H7 (cell line): ENCODE measurements around the gene TLX3. TPM values are rescaled to one million over a fixed set of nuclear protein-coding genes. Genes with fewer than 3 reads are reported as not detected.

Source experiments
- DNase-seq: peaks from one replicate; pipeline ENCODE4 v3.0.0; 2012
- H3K27me3 ChIP-seq: 2 replicates; pipeline ENCODE4 v1.6.0; 2011; ENCODE audit warnings: mild to moderate bottlenecking, low read length; ENCODE audit not compliant: control insufficient read depth, insufficient read depth
- H3K36me3 ChIP-seq: replicated peaks from 2 replicates; pipeline ENCODE4 v1.5.1; 2011; ENCODE audit warnings: low read length; ENCODE audit not compliant: control insufficient read depth, insufficient read depth
- H3K4me3 ChIP-seq: 2 replicates; pipeline ENCODE4 v1.5.1; 2011; ENCODE audit warnings: low read depth, mild to moderate bottlenecking, control low read depth, low read length, moderate library complexity; ENCODE audit not compliant: insufficient read depth
- total RNA-seq: library from RNA; depleted of rRNA; stranded (reverse); fragments of >200 nt; shearing (Covaris generic); gene quantifications from 2 replicates; pipeline ENCODE4 v1.2.3, GENCODE V29; 2014

Gene TLX3
- total RNA-seq, 1 experiment from 2014 or later: not detected

DNA sequence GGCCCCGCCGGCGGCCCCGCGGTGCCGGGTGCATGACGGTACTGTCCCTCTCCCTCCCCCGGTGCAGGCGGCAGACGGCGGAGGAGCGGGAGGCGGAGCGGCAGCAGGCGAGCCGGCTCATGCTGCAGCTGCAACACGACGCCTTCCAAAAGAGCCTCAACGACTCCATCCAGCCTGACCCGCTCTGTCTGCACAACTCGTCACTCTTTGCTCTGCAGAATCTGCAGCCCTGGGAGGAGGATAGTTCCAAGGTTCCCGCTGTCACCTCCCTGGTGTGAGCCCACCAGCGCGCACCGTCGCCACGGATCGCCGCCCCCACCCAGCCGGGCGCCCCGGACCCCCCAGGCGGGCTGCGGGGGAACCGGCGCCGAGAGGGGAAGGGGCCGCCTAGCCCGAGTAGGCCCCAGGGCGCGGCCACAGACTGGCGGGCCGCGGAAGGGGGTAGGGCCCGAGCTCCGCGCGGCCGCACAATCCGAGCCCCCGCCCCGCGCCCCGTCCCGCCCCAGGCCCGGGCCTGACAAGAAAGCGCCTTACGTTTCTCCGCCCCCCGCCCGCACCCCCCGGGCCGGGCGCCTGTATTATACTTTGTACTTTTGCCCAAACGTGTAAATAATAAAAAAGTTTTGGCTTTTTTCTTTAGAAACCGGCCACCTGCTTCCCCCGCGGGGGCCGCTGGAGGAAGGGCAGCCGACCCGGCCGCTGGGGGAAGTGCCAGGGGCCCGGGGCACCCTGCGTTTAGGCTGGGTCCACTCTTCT, 2.5 kb downstream of the TLX3 start:
- Histone ChIP-seq H3K27me3 (peaks cover 100% of the 10 kb centered on the region), H3K4me3 (peak overlapping the region; percentile 12; the same call in 1 of the 2 replicates), H3K36me3 (no peaks in the 10 kb centered on the region)
- peak; percentile 89 for DNase-seq

DNA sequence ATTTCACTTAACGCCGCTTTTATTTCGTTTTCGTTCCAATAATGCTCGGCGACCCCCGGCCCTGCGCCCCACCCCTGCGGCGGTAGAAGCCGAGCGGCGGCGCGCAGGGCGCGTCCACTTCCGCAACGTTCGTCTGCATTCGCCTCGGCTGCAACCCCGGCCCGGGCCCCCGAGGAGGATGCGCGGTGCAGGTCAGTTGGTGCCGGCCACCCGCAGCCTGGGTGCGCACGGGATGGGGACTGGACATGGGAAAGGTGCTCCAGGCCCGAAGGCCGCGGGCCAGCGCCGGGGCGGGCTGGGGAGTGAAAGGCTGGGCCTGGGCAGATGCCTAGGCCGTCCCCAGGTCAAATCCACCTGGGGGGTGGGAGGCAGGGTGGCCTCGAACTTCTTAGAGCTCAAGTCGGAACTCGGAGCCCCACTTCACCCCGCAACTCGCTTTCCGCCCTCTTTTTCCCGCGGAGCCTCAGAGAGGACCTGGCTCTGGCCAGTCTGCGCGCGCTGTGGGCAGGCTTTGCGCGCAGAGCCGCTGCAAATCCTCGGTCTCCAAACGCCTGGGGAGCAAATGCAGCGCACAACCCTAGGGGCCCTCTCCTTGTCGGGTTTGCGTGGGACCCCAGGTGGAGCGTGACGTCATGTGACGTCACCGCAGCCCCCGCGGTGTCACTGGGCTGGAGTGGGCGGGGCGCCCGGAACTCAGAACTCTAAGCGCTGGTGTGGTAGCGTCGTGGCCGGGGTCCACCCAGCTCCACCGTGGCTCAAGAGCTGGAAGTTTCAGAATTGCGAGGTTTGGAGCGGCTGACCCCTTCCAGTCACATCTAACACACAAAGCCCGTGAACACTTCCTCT, 3.3 kb downstream of the TLX3 start:
- H3K4me3 ChIP-seq: peak overlapping the region; percentile 26; the same call in 1 of the 2 replicates
- H3K27me3 ChIP-seq: peaks cover 100% of the 10 kb centered on the region
- DNase-seq: peak; percentile 81
- no peaks in the 10 kb centered on the region for H3K36me3 ChIP-seq

DNA sequence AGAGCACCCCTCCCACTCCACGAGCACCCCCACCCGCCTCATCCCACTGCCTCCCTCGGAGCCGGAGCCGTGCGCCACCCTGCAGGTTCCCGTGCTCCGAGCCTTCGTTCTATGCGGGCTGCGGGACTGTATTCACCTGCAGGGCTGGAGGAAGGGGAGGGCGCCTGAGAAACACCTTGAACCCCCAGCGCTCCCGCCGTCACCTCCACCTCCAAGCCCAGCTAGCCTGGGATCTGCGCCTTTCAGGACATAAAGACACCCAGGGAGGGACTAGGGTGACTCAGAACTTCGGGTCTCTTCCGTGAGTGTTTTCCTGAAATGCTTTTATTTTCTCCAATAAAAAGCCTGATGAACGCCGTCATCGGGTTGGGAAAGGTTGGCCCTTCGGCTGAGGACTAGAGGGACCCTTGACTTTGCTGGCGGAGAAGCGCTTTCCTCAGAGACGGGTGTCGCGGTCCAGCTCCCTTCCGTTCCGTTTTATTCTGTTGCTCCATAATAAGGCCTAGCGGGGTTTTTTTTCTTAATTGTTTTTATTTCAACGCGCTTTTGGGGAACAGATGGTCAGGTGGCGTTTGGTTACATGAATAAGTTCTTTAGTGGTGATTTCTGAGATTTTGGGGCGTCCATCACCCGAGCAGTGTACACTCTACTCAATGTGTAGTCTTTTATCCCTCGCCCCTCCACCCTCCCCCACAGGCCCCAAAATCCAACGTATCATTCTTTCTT, 4.6 kb downstream of the TLX3 start:
- Histone ChIP-seq H3K36me3 (no peaks in the 10 kb centered on the region), H3K4me3 (no peak overlapping the region), H3K27me3 (peaks cover 100% of the 10 kb centered on the region)
- DNase-seq: peak; percentile 70

GRCh38 chr5:171314728-171315385, 5.8 kb downstream of the TLX3 start:
- H3K4me3 ChIP-seq: no peak overlapping the region; the same call in 1 of the 2 replicates
- peaks cover 100% of the 10 kb centered on the region for H3K27me3 ChIP-seq
- H3K36me3 ChIP-seq: no peaks in the 10 kb centered on the region
- peak; percentile 72 for DNase-seq

DNA sequence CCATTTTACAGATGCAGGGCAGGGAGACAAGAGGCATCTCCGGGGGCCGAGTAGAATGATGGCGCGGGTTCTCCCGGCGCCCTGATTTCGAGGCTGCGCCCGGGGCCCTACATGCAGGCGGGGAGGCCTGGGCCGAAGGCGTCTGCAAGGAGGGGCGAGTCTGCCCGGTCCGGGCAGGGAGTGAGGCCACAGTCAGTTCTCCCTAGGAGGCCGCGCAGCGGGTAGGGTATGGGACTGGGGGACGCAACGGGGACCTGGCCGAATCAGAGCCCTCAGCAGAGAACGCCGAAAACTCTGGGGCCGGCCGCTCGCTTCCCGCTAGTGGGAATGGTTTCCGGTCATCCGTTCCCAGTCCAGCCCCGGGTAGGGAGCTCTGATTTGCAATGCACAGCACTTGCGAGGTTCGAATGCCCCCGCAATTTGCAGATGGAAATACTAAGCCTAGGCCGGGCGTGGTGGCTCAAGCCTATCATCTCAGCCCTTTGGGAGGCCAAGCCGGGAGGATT, 6.4 kb downstream of the TLX3 start:
- Histone ChIP-seq H3K27me3 (peaks cover 100% of the 10 kb centered on the region), H3K36me3 (no peaks in the 10 kb centered on the region), H3K4me3 (peak overlapping the region; percentile 11; the same call in 1 of the 2 replicates)
- peak; percentile 79 for DNase-seq

- H3K4me3 ChIP-seq: no peak overlapping the region
- H3K27me3 ChIP-seq: peaks cover 98% of the 10 kb centered on the region
- DNase-seq: no peak
Measured at GRCh38 chr5:171315925-171316257, 6.8 kb downstream of the TLX3 start.

GRCh38 chr5:171316258-171317121, 7.4 kb downstream of the TLX3 start:
- Histone ChIP-seq H3K4me3 (no peak overlapping the region), H3K27me3 (peaks cover 98% of the 10 kb centered on the region), H3K36me3 (no peaks in the 10 kb centered on the region)
- peak; percentile 78 for DNase-seq

More at GRCh38 chr5:171315925-171316257, 6.8 kb downstream of the TLX3 start:
- no peaks in the 10 kb centered on the region for H3K36me3 ChIP-seq

DNA sequence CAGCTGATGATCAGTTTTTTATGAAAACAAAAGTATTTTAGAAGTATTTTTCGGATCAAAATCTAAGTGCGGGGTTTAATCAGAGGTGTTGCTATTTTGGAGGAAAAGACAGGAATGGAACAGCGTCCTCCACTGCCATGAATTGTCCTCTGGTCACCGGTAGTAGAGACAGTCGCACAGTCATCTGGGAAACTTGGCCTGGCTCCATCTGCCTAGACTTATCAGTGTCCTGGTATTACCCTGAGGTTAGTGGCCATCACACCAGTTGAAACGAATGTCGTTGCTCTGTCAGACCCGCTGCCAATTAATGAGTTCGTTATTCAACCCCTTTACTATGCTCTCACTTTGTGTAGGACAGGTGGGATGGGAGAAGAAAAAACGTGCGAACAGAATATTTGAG, 8.2 kb downstream of the TLX3 start:
- Histone ChIP-seq H3K4me3 (no peak overlapping the region), H3K36me3 (no peaks in the 10 kb centered on the region)
- no peak for DNase-seq

DNA sequence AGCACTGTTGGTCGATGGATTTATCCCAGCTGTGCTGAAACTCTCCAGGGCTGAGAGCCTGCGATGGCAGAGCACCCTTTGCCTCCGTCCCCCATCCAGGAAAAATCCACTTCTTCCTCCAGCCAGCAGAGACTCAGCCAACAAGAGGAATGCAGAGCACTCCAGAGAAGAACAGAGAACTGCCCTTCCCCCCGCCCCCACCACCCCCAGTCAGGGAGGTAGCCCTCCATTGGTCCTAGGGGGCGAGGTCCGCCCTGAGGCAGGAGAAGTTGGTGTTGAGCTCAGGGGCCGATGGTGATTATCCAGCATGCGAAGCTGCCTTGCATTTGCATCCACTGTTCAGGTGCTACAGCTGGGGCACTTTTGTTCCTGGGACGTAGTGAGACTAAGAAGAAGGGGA, 9.0 kb downstream of the TLX3 start:
- H3K36me3 ChIP-seq: no peaks in the 10 kb centered on the region
- no peak overlapping the region for H3K4me3 ChIP-seq
- DNase-seq: peak; percentile 87
- peaks cover 90% of the 10 kb centered on the region for H3K27me3 ChIP-seq

More for the DNA sequence above, 8.2 kb downstream of the TLX3 start:
- peaks cover 96% of the 10 kb centered on the region for H3K27me3 ChIP-seq

DNA sequence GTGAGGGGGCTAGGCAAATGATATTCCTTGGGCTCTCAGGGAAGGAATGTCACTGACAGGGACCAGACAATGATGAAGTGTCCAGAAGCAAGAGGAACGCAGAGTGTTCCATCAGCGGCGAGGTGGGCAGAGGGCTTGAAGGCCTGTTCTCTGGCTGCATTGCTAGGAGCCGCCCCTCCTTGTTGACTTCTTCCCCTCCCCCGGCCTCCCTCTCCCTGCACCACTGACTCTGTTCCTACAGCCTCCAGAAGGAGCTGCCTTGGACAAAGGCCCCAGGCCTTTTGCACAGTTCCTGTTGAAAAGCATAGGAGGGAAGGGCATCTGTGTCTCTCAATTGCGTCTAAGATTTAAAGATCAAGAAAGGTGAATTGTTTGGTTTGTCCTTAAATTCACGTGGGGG, 12.4 kb downstream of the TLX3 start:
- DNase-seq: no peak
- Histone ChIP-seq H3K36me3 (no peaks in the 10 kb centered on the region), H3K27me3 (peaks cover 62% of the 10 kb centered on the region), H3K4me3 (no peak overlapping the region)

DNA sequence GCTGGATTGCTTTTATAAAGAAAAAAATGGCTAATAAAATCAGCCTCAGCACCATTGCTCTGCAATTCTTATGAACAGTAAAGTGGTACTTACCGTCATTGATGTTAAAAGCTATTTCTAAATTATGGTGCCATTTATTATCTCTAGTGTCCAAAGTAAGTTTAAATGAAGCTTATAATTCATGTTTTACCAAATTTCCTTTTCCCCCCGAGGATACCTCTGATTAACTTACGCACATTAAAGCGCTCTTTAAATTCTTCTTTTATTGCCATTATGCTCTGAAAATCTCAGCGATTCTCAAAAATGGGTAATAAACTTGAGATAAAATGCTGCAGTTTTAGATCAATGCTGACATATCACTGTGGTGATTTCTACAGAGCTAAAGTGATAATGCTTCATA, 13.5 kb downstream of the TLX3 start:
- Histone ChIP-seq H3K27me3 (peaks cover 51% of the 10 kb centered on the region), H3K4me3 (no peak overlapping the region), H3K36me3 (no peaks in the 10 kb centered on the region)
- DNase-seq: no peak

DNA sequence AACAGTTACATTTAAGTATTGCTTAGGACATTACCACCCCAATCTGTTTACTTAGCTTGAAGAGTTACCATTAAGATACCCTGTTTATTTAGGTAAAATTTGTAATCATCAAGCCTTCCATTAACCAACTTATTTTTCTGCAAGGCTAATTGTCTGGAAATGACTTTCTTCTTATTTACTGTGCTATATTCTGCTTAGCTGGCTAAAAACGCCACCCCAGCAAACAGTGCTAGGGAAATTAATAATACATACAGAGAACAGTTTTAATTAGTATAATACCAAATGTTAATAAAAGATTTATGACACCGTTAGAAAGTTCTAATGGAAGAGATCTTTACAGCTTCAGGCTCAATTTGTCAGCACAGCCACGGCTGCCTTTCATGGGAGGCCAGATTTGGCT, 14.0 kb downstream of the TLX3 start:
- no peak overlapping the region for H3K4me3 ChIP-seq
- H3K36me3 ChIP-seq: no peaks in the 10 kb centered on the region
- DNase-seq: no peak
- peaks cover 49% of the 10 kb centered on the region for H3K27me3 ChIP-seq
